Transverse colon (tissue), 3 donors: ENCODE data around the gene C1QBP.

Source experiments
- CTCF ChIP-seq, 5 experiments: fragments of 200-600 bp in 3 of 5; fragments of 450-650 bp in 2 of 5; sonication (generic) in 3 of 5; IDR thresholded peaks; 1 replicate in 2 of 5; 2 replicates in 3 of 5; pipeline ENCODE4 v1.5.1; 2016 to 2017; ENCODE audit warnings: antibody characterized with exemption in 5 of 5, inconsistent platforms in 3 of 5, mild to moderate bottlenecking in 2 of 5, moderate library complexity in 1 of 5
- EP300 ChIP-seq: sonication (generic); formaldehyde crosslinking; IDR thresholded peaks from one replicate; pipeline ENCODE4 v1.6.1; 2017; ENCODE audit warnings: antibody characterized with exemption, low read depth

- TF ChIP-seq CTCF (IDR thresholded peaks at IDR 0.05), result no peak
- TF ChIP-seq EP300, result no peak
Measured at GRCh38 chr17:5464717-5465507, 26.0 kb upstream of the C1QBP start.
